ENCODE results near the gene PDE2A. TPM values are rescaled to one million over a fixed set of nuclear protein-coding genes. Genes with fewer than 3 reads are reported as not detected.

PDE2A gene
- total and polyA plus RNA-seq, 10 of the 15 experiments (the other 5 are each of a cell fraction or from before 2014, with no cell fraction given) = 0.06 to 0.15 (median 0.11) TPM; not detected in 6

- 0% methylated on average over 2 of the region's 2 CpGs for WGBS (ENCODE audit: insufficient coverage, insufficient replicate concordance, low lambda C conversion rate, missing lambda C conversion rate)
- TF ChIP-seq SPI1 (IDR thresholded peaks at IDR 0.05; ENCODE audit: borderline replicate concordance, insufficient read depth, low read depth, low read length) (no peak), SUZ12 (IDR thresholded peaks at IDR 0.05; ENCODE audit: unreplicated experiment) (no peak), MYB (IDR thresholded peaks at IDR 0.05; ENCODE audit: borderline replicate concordance, low read depth, low read length) (no peak), TCF12 (IDR thresholded peaks at IDR 0.05; ENCODE audit: low read depth, low read length) (no peak), ETV6 (conservative IDR thresholded peaks at IDR 0.05 in 1 of 2, IDR thresholded peaks at IDR 0.05 in 1 of 2; ENCODE audit: borderline replicate concordance in 1 of 2, low read depth in 1 of 2) (no peak), ZNF207 (IDR thresholded peaks at IDR 0.05; ENCODE audit: borderline replicate concordance) (no peak)
- ChIA-PET SMC1A (ENCODE audit: uncharacterized antibody, unreplicated experiment) (no interaction called here), RAD21 (ENCODE audit: unreplicated experiment) (no interaction called here), POLR2A (no interaction called here), CTCF (interaction anchor here (0.6 to 2.1 kb wide), 6 partner anchors 9 to 640 kb away, joined by 3 to 9 read pairs (median 4); no protein-coding TSS in a partner anchor)
- H3K27ac ChIP-seq (ENCODE audit: control insufficient read depth, insufficient read depth) = no peak overlapping the region
- H3K4me2 ChIP-seq (ENCODE audit: control insufficient read depth, insufficient read depth) = no peak overlapping the region
- DNase-seq (ENCODE audit: low read depth, low spot score) (no peak), FAIRE-seq (no peak), ATAC-seq (no peak)
- H3K9me3 ChIP-seq (replicated peaks; ENCODE audit: control insufficient read depth, insufficient read depth, low read length) = no peaks in the 10 kb centered on the region
- H3K79me2 ChIP-seq (ENCODE audit: control insufficient read depth, insufficient read depth, low read length) = no peaks in the 10 kb centered on the region
- no peak overlapping the region for H3K9ac ChIP-seq (ENCODE audit: control insufficient read depth, insufficient read depth, low read length)
- in situ Hi-C loops (cut with MboI) = no loop called here
- H4K20me1 ChIP-seq (ENCODE audit: control insufficient read depth, insufficient read depth) = peaks cover 3% of the 10 kb centered on the region; the same call in 1 of the 2 replicates
- intact Hi-C loops (cut with micrococcal nuclease; ENCODE audit: unreplicated experiment) = no loop called here
- peaks cover 5 to 14% of the 10 kb centered on the region in 2 experiments for H3K27me3 ChIP-seq (replicated peaks in 1 of 2; ENCODE audit: control insufficient read depth in 2 of 2, insufficient read depth in 2 of 2, low read length in 1 of 2)
- H3K36me3 ChIP-seq (ENCODE audit: control insufficient read depth in 2 of 2, insufficient read depth in 2 of 2, low read length in 1 of 2) = no peaks in the 10 kb centered on the region
- no peak overlapping the region for H2AFZ ChIP-seq (ENCODE audit: control insufficient read depth, low read depth, low read length)
- H3K4me1 ChIP-seq (ENCODE audit: control insufficient read depth, insufficient read depth, low read length) = peaks cover 2% of the 10 kb centered on the region
- no TSS peak for BruUV-seq (replicated peaks)
- no peak overlapping the region for H3K4me3 ChIP-seq
These were observed 999 bp upstream of the PDE2A start for GRCh38 chr11:72675221-72675620.

- RAD21 ChIA-PET (ENCODE audit: unreplicated experiment) = no interaction called here
- ATAC-seq (no peak), FAIRE-seq (no peak), DNase-seq (ENCODE audit: low read depth, low spot score) (no peak)
- Histone ChIP-seq H3K9me3 (replicated peaks; ENCODE audit: control insufficient read depth, insufficient read depth, low read length) (no peaks in the 10 kb centered on the region), H3K4me3 (no peak overlapping the region), H3K27me3 (replicated peaks in 1 of 2; ENCODE audit: control insufficient read depth in 2 of 2, insufficient read depth in 2 of 2, low read length in 1 of 2) (peaks cover 5 to 14% of the 10 kb centered on the region in 2 experiments), H3K4me1 (ENCODE audit: control insufficient read depth, insufficient read depth, low read length) (peaks cover 19% of the 10 kb centered on the region), H3K36me3 (ENCODE audit: control insufficient read depth in 2 of 2, insufficient read depth in 2 of 2, low read length in 1 of 2) (no peaks in the 10 kb centered on the region), H3K9ac (ENCODE audit: control insufficient read depth, insufficient read depth, low read length) (no peak overlapping the region), H4K20me1 (ENCODE audit: control insufficient read depth, insufficient read depth) (peaks cover 1% of the 10 kb centered on the region; the same call in 1 of the 2 replicates), H3K4me2 (ENCODE audit: control insufficient read depth, insufficient read depth) (no peak overlapping the region), H2AFZ (ENCODE audit: control insufficient read depth, low read depth, low read length) (no peak overlapping the region), H3K27ac (ENCODE audit: control insufficient read depth, insufficient read depth) (no peak overlapping the region), H3K79me2 (ENCODE audit: control insufficient read depth, insufficient read depth, low read length) (no peaks in the 10 kb centered on the region)
- CTCF ChIA-PET = interaction anchor here (3.2 kb wide), 1 partner anchor 11 kb away, joined by 24 read pairs; no protein-coding TSS in a partner anchor
- in situ Hi-C loops (cut with MboI) (no loop called here), intact Hi-C loops (cut with micrococcal nuclease; ENCODE audit: unreplicated experiment) (no loop called here)
- SMC1A ChIA-PET (ENCODE audit: uncharacterized antibody, unreplicated experiment) = no interaction called here
- 13% methylated on average over 12 of the region's 12 CpGs for WGBS (ENCODE audit: insufficient coverage, insufficient replicate concordance, low lambda C conversion rate, missing lambda C conversion rate)
- BruUV-seq (replicated peaks) = no TSS peak
- TF ChIP-seq IRF3 (IDR thresholded peaks at IDR 0.05) (no peak), REST (IDR thresholded peaks at IDR 0.05; ENCODE audit: low read depth, low read length) (peak; percentile 58; the same call in 1 of the 2 replicates), ZZZ3 (IDR thresholded peaks at IDR 0.05; ENCODE audit: control insufficient read depth, insufficient read length, low read depth) (no peak), LARP7 (IDR thresholded peaks at IDR 0.05) (no peak)
- POLR2A ChIA-PET = no interaction called here
These were observed 809 bp downstream of the PDE2A start for GRCh38 chr11:72673284-72673942.
